Measurements from ENCODE around the gene ZNF774. TPM values are rescaled to one million over a fixed set of nuclear protein-coding genes. Genes with fewer than 3 reads are reported as not detected.

The ZNF774 gene
- total RNA-seq, 3 donors from 2014 or later = 2.6 to 7.6 (median 4.6) TPM

- Histone ChIP-seq H3K4me1 (peaks cover 0 to 4% of the 10 kb centered on the region in 2 donors), H3K27me3 (no peaks in the 10 kb centered on the region), H3K9me3 (no peaks in the 10 kb centered on the region), H3K36me3 (no peaks in the 10 kb centered on the region), H3K4me3 (no peak overlapping the region), H3K27ac (peak overlapping the region; percentile 77)
- intact Hi-C loops (cut with DNase I; ENCODE audit: low total_unique reads) = no loop called here
- TF ChIP-seq POLR2AphosphoS5 (IDR thresholded peaks at IDR 0.05) (no peak), POLR2A (IDR thresholded peaks at IDR 0.05) (no peak), CTCF (IDR thresholded peaks at IDR 0.05) (no peak)
- no peak for DNase-seq (ENCODE audit: low spot score in 2 of 2)
These were observed 44.2 kb downstream of the ZNF774 start for GRCh38 chr15:90396321-90396720.

GRCh38 chr15:90400005-90400758 lies 48.1 kb downstream of the ZNF774 start:
- TF ChIP-seq POLR2AphosphoS5 (IDR thresholded peaks at IDR 0.05) = no peak
- TF ChIP-seq POLR2A (IDR thresholded peaks at IDR 0.05) = peak; percentile 6
- H3K36me3 ChIP-seq = no peaks in the 10 kb centered on the region
- peaks cover 0 to 16% of the 10 kb centered on the region in 2 donors for H3K4me1 ChIP-seq

GRCh38 chr15:90400759-90401314 lies 48.8 kb downstream of the ZNF774 start:
- Histone ChIP-seq H3K9me3 (no peaks in the 10 kb centered on the region), H3K36me3 (no peaks in the 10 kb centered on the region), H3K27me3 (no peaks in the 10 kb centered on the region), H3K27ac (peak overlapping the region; percentile 96), H3K4me1 (peaks cover 0 to 22% of the 10 kb centered on the region in 2 donors), H3K4me3 (peak overlapping the region in 2 of 3 donors; percentile 17 to 45)
- TF ChIP-seq POLR2A (IDR thresholded peaks at IDR 0.05) (no peak), CTCF (IDR thresholded peaks at IDR 0.05) (peak in 1 of 3 donors; percentile 9), POLR2AphosphoS5 (IDR thresholded peaks at IDR 0.05) (peak in 2 of 3 donors; percentile 55 to 84)
- intact Hi-C loops (cut with DNase I; ENCODE audit: low total_unique reads) = no loop called here
- DNase-seq (ENCODE audit: low spot score in 2 of 2) = peak; percentile 63 to 77

More at GRCh38 chr15:90400005-90400758, 48.1 kb downstream of the ZNF774 start:
- Histone ChIP-seq H3K27ac (peak overlapping the region; percentile 96), H3K9me3 (no peaks in the 10 kb centered on the region), H3K27me3 (no peaks in the 10 kb centered on the region), H3K4me3 (peak overlapping the region in 2 of 3 donors; percentile 17 to 45)
- intact Hi-C loops (cut with DNase I; ENCODE audit: low total_unique reads) = no loop called here
- no peak for DNase-seq (ENCODE audit: low spot score in 2 of 2)

GRCh38 chr15:90401495-90401894 lies 49.4 kb downstream of the ZNF774 start:
- TF ChIP-seq CTCF (IDR thresholded peaks at IDR 0.05) = no peak
- TF ChIP-seq POLR2A (IDR thresholded peaks at IDR 0.05) = no peak
- no peak for TF ChIP-seq POLR2AphosphoS5 (IDR thresholded peaks at IDR 0.05)
- no peak overlapping the region for H3K4me3 ChIP-seq
- intact Hi-C loops (cut with DNase I; ENCODE audit: low total_unique reads) = no loop called here

GRCh38 chr15:90402223-90402622 lies 50.1 kb downstream of the ZNF774 start:
- intact Hi-C loops (cut with DNase I; ENCODE audit: low total_unique reads) = no loop called here
- peak overlapping the region in 1 of 3 donors; percentile 15 for H3K4me3 ChIP-seq
- peaks cover 0 to 18% of the 10 kb centered on the region in 2 donors for H3K4me1 ChIP-seq
- H3K36me3 ChIP-seq = no peaks in the 10 kb centered on the region
- H3K27ac ChIP-seq = peak overlapping the region; percentile 96
- H3K9me3 ChIP-seq = no peaks in the 10 kb centered on the region
- H3K27me3 ChIP-seq = no peaks in the 10 kb centered on the region
- TF ChIP-seq POLR2AphosphoS5 (IDR thresholded peaks at IDR 0.05) (peak in 1 of 3 donors; percentile 49), POLR2A (IDR thresholded peaks at IDR 0.05) (no peak)
- DNase-seq (ENCODE audit: low spot score in 2 of 2) = peak in 1 of 2 donors; percentile 69

More at GRCh38 chr15:90401495-90401894, 49.4 kb downstream of the ZNF774 start:
- no peaks in the 10 kb centered on the region for H3K27me3 ChIP-seq
- H3K36me3 ChIP-seq = no peaks in the 10 kb centered on the region
- peak overlapping the region; percentile 96 for H3K27ac ChIP-seq
- peaks cover 0 to 19% of the 10 kb centered on the region in 2 donors for H3K4me1 ChIP-seq
- no peak for DNase-seq (ENCODE audit: low spot score in 2 of 2)
- H3K9me3 ChIP-seq = no peaks in the 10 kb centered on the region

- Histone ChIP-seq H3K9me3 (no peaks in the 10 kb centered on the region), H3K4me3 (no peak overlapping the region), H3K27me3 (no peaks in the 10 kb centered on the region), H3K27ac (peak overlapping the region; percentile 69 to 96), H3K36me3 (no peaks in the 10 kb centered on the region), H3K4me1 (peaks cover 0 to 18% of the 10 kb centered on the region in 2 donors)
- DNase-seq (ENCODE audit: low spot score in 2 of 2) = no peak
- TF ChIP-seq POLR2AphosphoS5 (IDR thresholded peaks at IDR 0.05) (no peak), CTCF (IDR thresholded peaks at IDR 0.05) (no peak), POLR2A (IDR thresholded peaks at IDR 0.05) (no peak)
- intact Hi-C loops (cut with DNase I; ENCODE audit: low total_unique reads) = no loop called here
These were observed 50.7 kb downstream of the ZNF774 start for GRCh38 chr15:90402767-90403166.

All from breast epithelium (tissue), 4 donors.